Measurements from ENCODE around the gene CFHR5.
"Not testable (repeated sequence)": the region's sequence is repeated elsewhere in the genome, so short reads cannot be mapped to it uniquely, and the experiment has no call there.

Gene CFHR5

GRCh38 chr1:196980859-196981258 is 3.5 kb downstream of the CFHR5 start:
- H2AFZ ChIP-seq: no peak overlapping the region
- H3K9me3 ChIP-seq (ENCODE audit: control insufficient read depth, low read length): no peaks in the 10 kb centered on the region
- H3K4me1 ChIP-seq: no peaks in the 10 kb centered on the region
- no peak overlapping the region for H3K4me2 ChIP-seq (ENCODE audit: low read length)
- H3K27ac ChIP-seq: no peak overlapping the region
- no peak overlapping the region for H3K9ac ChIP-seq
- no peaks in the 10 kb centered on the region for H3K36me3 ChIP-seq (ENCODE audit: control insufficient read depth, insufficient read depth, low read length)
- no peak overlapping the region for H3K4me3 ChIP-seq (ENCODE audit: low read depth, low read length)
- no peaks in the 10 kb centered on the region for H3K79me2 ChIP-seq
- no peaks in the 10 kb centered on the region for H3K27me3 ChIP-seq (ENCODE audit: control insufficient read depth, insufficient read depth, low read length)
- no peak for TF ChIP-seq CTCF (IDR thresholded peaks at IDR 0.05)

- not testable (repeated sequence) for H3K79me2 ChIP-seq; H3K4me1 ChIP-seq; H3K36me3 ChIP-seq (ENCODE audit: control insufficient read depth, insufficient read depth, low read length); H3K4me2 ChIP-seq (ENCODE audit: low read length); H3K27ac ChIP-seq; H3K9me3 ChIP-seq (ENCODE audit: control insufficient read depth, low read length); H3K9ac ChIP-seq; H2AFZ ChIP-seq; H3K4me3 ChIP-seq (ENCODE audit: low read depth, low read length); H3K27me3 ChIP-seq (ENCODE audit: control insufficient read depth, insufficient read depth, low read length)
These were observed 4.9 kb downstream of the CFHR5 start for GRCh38 chr1:196982247-196982646.

- H3K27ac ChIP-seq; H3K27me3 ChIP-seq (ENCODE audit: control insufficient read depth, insufficient read depth, low read length); H3K36me3 ChIP-seq (ENCODE audit: control insufficient read depth, insufficient read depth, low read length); H2AFZ ChIP-seq; H3K4me1 ChIP-seq; H3K79me2 ChIP-seq; H3K4me2 ChIP-seq (ENCODE audit: low read length); H3K9me3 ChIP-seq (ENCODE audit: control insufficient read depth, low read length); H3K4me3 ChIP-seq (ENCODE audit: low read depth, low read length); H3K9ac ChIP-seq: not testable (repeated sequence)
These were observed 14.7 kb downstream of the CFHR5 start for GRCh38 chr1:196991919-196992651.

- H3K27me3 ChIP-seq (ENCODE audit: control insufficient read depth, insufficient read depth, low read length): no peaks in the 10 kb centered on the region
- no peak overlapping the region for H3K27ac ChIP-seq
- TF ChIP-seq CTCF (IDR thresholded peaks at IDR 0.05): no peak
- no peaks in the 10 kb centered on the region for H3K9me3 ChIP-seq (ENCODE audit: control insufficient read depth, low read length)
- no peaks in the 10 kb centered on the region for H3K4me1 ChIP-seq
- H2AFZ ChIP-seq: no peak overlapping the region
- no peaks in the 10 kb centered on the region for H3K36me3 ChIP-seq (ENCODE audit: control insufficient read depth, insufficient read depth, low read length)
- no peak overlapping the region for H3K9ac ChIP-seq
- no peaks in the 10 kb centered on the region for H3K79me2 ChIP-seq
- no peak overlapping the region for H3K4me3 ChIP-seq (ENCODE audit: low read depth, low read length)
- H3K4me2 ChIP-seq (ENCODE audit: low read length): no peak overlapping the region
These were observed 16.6 kb downstream of the CFHR5 start for GRCh38 chr1:196993916-196994315.

GRCh38 chr1:196997423-196997822 is 20.1 kb downstream of the CFHR5 start:
- no peak overlapping the region for H3K4me2 ChIP-seq (ENCODE audit: low read length)
- no peaks in the 10 kb centered on the region for H3K9me3 ChIP-seq (ENCODE audit: control insufficient read depth, low read length)
- H3K27ac ChIP-seq: no peak overlapping the region
- no peaks in the 10 kb centered on the region for H3K79me2 ChIP-seq
- no peak overlapping the region for H3K4me3 ChIP-seq (ENCODE audit: low read depth, low read length)
- no peaks in the 10 kb centered on the region for H3K36me3 ChIP-seq (ENCODE audit: control insufficient read depth, insufficient read depth, low read length)
- H2AFZ ChIP-seq: no peak overlapping the region
- H3K9ac ChIP-seq: no peak overlapping the region
- no peak for TF ChIP-seq CTCF (IDR thresholded peaks at IDR 0.05)
- H3K4me1 ChIP-seq: no peaks in the 10 kb centered on the region
- no peaks in the 10 kb centered on the region for H3K27me3 ChIP-seq (ENCODE audit: control insufficient read depth, insufficient read depth, low read length)

- no peak for TF ChIP-seq CTCF (IDR thresholded peaks at IDR 0.05)
These were observed 24.5 kb downstream of the CFHR5 start for GRCh38 chr1:197001828-197002227.

More at GRCh38 chr1:197001828-197002227, 24.5 kb downstream of the CFHR5 start:
- Histone ChIP-seq H3K9ac (no peak overlapping the region), H3K4me1 (no peaks in the 10 kb centered on the region), H3K27ac (no peak overlapping the region), H3K36me3 (ENCODE audit: control insufficient read depth, insufficient read depth, low read length) (no peaks in the 10 kb centered on the region), H3K79me2 (no peaks in the 10 kb centered on the region), H2AFZ (no peak overlapping the region), H3K27me3 (ENCODE audit: control insufficient read depth, insufficient read depth, low read length) (no peaks in the 10 kb centered on the region), H3K9me3 (ENCODE audit: control insufficient read depth, low read length) (no peaks in the 10 kb centered on the region), H3K4me2 (ENCODE audit: low read length) (no peak overlapping the region), H3K4me3 (ENCODE audit: low read depth, low read length) (no peak overlapping the region)

All from parathyroid adenoma (tissue), 2 donors.